CD4-positive, alpha-beta T cell (primary cell): ENCODE results near the gene MTHFD1L. TPM values are rescaled to one million over a fixed set of nuclear protein-coding genes. Genes with fewer than 3 reads are reported as not detected.
"Not testable (repeated sequence)": the region's sequence is repeated elsewhere in the genome, so short reads cannot be mapped to it uniquely, and the experiment has no call there.

Experiments used
- ATAC-seq: fragments of 200-7000 bp; cut with Tn5 transposase; one replicate; pipeline ENCODE4 v1.10.0; 2022; ENCODE audit warnings: mild to moderate bottlenecking; ENCODE audit not compliant: poor library complexity
- CTCF ChIA-PET: fragments of 350-600 bp; sonication (Branson Sonifier 250); formaldehyde crosslinking; loops from one replicate; lab custom pipeline; 2021; ENCODE audit warnings: antibody characterized with exemption, inconsistent platforms; lab: Charles Lee
- POLR2A ChIA-PET: fragments of 350-600 bp; sonication (Branson Sonifier 250); formaldehyde crosslinking; loops from one replicate; lab custom pipeline; 2021; ENCODE audit warnings: antibody characterized with exemption, inconsistent platforms; lab: Charles Lee
- DNase-seq, 14 experiments: peaks; one replicate each; pipeline ENCODE4 v3.0.0-alpha.2; 2013 to 2020; ENCODE audit warnings: mixed read lengths in 2 of 14
- H3K27ac ChIP-seq, 2 donors: one replicate each; pipeline versions ENCODE4 v1.5.1 to v1.7.0; 2013; ENCODE audit warnings: low read length in 2 of 2, low read depth in 1 of 2, mild to moderate bottlenecking in 1 of 2
- H3K27me3 ChIP-seq, 2 experiments: 1 replicate in 1 of 2; 2 replicates in 1 of 2; pipeline versions ENCODE4 v1.6.1 to v1.7.0; 2013; ENCODE audit warnings: low read length in 2 of 2, control low read depth in 1 of 2, mild to moderate bottlenecking in 1 of 2, moderate library complexity in 1 of 2; ENCODE audit not compliant: insufficient read depth in 2 of 2, control insufficient read depth in 1 of 2
- H3K36me3 ChIP-seq: one replicate; pipeline ENCODE4 v1.6.1; 2013; ENCODE audit warnings: low read length, control low read depth; ENCODE audit not compliant: insufficient read depth
- H3K4me1 ChIP-seq: one replicate; pipeline ENCODE4 v1.6.1; 2013; ENCODE audit warnings: low read length, control low read depth; ENCODE audit not compliant: insufficient read depth
- H3K4me3 ChIP-seq: one replicate; pipeline ENCODE4 v1.5.1; 2013; ENCODE audit warnings: mild to moderate bottlenecking, low read length, moderate library complexity
- H3K9me3 ChIP-seq, 2 experiments: 1 replicate in 1 of 2; 2 replicates in 1 of 2; pipeline versions ENCODE4 v1.6.1 to v1.7.0; 2013; ENCODE audit warnings: low read length in 2 of 2, mild to moderate bottlenecking in 2 of 2, control low read depth in 1 of 2, moderate library complexity in 1 of 2; ENCODE audit not compliant: control insufficient read depth in 1 of 2, insufficient read depth in 1 of 2
- H3K27ac Mint-ChIP-seq: one replicate; pipeline ENCODE4 v1.8.0; 2020; ENCODE audit warnings: mixed read lengths
- H3K27me3 Mint-ChIP-seq: one replicate; pipeline ENCODE4 v1.8.0; 2021; ENCODE audit warnings: mixed read lengths
- H3K36me3 Mint-ChIP-seq: one replicate; pipeline ENCODE4 v1.8.0; 2021; ENCODE audit warnings: low read depth, mixed read lengths
- H3K4me1 Mint-ChIP-seq: one replicate; pipeline ENCODE4 v1.8.0; 2021; ENCODE audit warnings: low read depth, mixed read lengths
- H3K4me3 Mint-ChIP-seq: one replicate; pipeline ENCODE4 v1.8.0; 2020; ENCODE audit warnings: mild to moderate bottlenecking, mixed read lengths
- H3K9me3 Mint-ChIP-seq: one replicate; pipeline ENCODE4 v1.8.0; 2020; ENCODE audit warnings: mixed read lengths
- intact Hi-C, 2 experiments: fragments of 100-400 bp; cut with DNase I in 1 of 2; cut with micrococcal nuclease in 1 of 2; formaldehyde crosslinking; loops; one replicate each; pipeline versions ENCODE4 v1.15.1 to v1.9.0; 2023 to 2025; cut with DNase I, micrococcal nuclease
- total RNA-seq, 174 experiments: library from RNA in 2 of 174; stranded (reverse) in 2 of 174; gene quantifications; one replicate each; pipeline ENCODE4 v1.2.3 and lab custom pipeline; 2021 to 2026
- TF ChIP-seq, protein P1 (sequence below): fragments of 200-600 bp; IDR thresholded peaks from one replicate; pipeline ENCODE4 v1.8.0; 2022; ENCODE audit warnings: antibody characterized with exemption, mild to moderate bottlenecking

The MTHFD1L gene
- total RNA-seq, 2 experiments from 2014 or later = 8.8 to 9.7 TPM

DNA sequence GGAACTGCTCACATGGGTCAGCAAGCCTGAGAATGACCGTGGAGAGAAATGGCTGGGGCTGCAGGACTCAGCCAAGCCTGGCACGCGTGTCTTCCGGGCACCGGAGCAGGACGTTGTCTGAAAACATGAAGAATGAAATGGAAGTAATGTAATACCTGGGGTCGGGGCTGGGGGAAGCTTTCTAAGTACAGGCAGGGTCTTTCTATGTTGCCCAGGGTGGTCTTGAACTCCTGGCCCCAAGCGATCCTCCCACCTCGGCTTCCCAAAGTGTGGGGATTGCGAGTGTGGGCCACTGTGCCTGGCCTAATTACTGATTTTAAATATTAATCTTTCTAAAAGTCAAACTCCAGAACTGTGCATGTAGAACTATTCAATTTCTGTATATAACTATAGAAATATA is 218.8 kb downstream of the MTHFD1L start:
- Mint-ChIP-seq H3K4me3 (no peak overlapping the region), H3K36me3 (no peaks in the 10 kb centered on the region), H3K27me3 (no peaks in the 10 kb centered on the region), H3K27ac (no peak overlapping the region), H3K4me1 (no peaks in the 10 kb centered on the region), H3K9me3 (no peaks in the 10 kb centered on the region)
- ChIA-PET POLR2A (no interaction called here), CTCF (no interaction called here)
- no peaks in the 10 kb centered on the region for H3K9me3 ChIP-seq
- intact Hi-C loops = no loop called here
- no peaks in the 10 kb centered on the region for H3K36me3 ChIP-seq
- TF ChIP-seq, protein P1, sequence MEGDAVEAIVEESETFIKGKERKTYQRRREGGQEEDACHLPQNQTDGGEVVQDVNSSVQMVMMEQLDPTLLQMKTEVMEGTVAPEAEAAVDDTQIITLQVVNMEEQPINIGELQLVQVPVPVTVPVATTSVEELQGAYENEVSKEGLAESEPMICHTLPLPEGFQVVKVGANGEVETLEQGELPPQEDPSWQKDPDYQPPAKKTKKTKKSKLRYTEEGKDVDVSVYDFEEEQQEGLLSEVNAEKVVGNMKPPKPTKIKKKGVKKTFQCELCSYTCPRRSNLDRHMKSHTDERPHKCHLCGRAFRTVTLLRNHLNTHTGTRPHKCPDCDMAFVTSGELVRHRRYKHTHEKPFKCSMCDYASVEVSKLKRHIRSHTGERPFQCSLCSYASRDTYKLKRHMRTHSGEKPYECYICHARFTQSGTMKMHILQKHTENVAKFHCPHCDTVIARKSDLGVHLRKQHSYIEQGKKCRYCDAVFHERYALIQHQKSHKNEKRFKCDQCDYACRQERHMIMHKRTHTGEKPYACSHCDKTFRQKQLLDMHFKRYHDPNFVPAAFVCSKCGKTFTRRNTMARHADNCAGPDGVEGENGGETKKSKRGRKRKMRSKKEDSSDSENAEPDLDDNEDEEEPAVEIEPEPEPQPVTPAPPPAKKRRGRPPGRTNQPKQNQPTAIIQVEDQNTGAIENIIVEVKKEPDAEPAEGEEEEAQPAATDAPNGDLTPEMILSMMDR = no peak
- ATAC-seq (no peak), DNase-seq (no peak)
- H3K4me3 ChIP-seq = no peak overlapping the region
- H3K4me1 ChIP-seq = no peaks in the 10 kb centered on the region
- no peaks in the 10 kb centered on the region for H3K27me3 ChIP-seq
- H3K27ac ChIP-seq = no peak overlapping the region

DNA sequence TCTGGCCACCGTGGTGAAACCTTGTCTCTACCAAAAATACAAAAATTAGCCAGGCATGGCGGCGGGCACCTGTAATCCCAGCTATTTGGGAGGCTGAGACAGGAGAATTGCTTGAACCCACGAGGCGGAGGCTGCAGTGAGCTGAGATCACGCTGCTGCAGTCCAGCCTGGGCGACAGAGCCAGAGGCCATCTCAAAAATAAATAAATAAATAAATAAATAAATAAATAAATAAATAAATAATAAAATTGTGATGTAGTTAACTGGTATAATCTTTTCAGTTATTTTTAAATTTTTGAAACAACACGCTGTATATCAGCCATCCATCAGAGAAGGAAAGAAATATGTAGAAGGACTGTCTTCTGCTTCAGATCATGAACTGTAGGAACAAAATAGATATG is 221.6 kb downstream of the MTHFD1L start:
- H3K9me3 ChIP-seq, H3K36me3 Mint-ChIP-seq, CTCF ChIA-PET, H3K4me3 Mint-ChIP-seq, intact Hi-C loops, POLR2A ChIA-PET, H3K27me3 Mint-ChIP-seq, H3K4me1 ChIP-seq, H3K9me3 Mint-ChIP-seq, H3K27ac ChIP-seq, DNase-seq, H3K4me3 ChIP-seq, ATAC-seq, H3K27me3 ChIP-seq, H3K27ac Mint-ChIP-seq, H3K4me1 Mint-ChIP-seq, H3K36me3 ChIP-seq: not testable (repeated sequence)

GRCh38 chr6:151087861-151088598 is 222.5 kb downstream of the MTHFD1L start:
- no peaks in the 10 kb centered on the region for H3K27me3 ChIP-seq
- ATAC-seq = no peak
- Mint-ChIP-seq H3K4me1 (no peaks in the 10 kb centered on the region), H3K36me3 (peaks cover 15% of the 10 kb centered on the region), H3K4me3 (no peak overlapping the region), H3K9me3 (no peaks in the 10 kb centered on the region), H3K27me3 (no peaks in the 10 kb centered on the region), H3K27ac (no peak overlapping the region)
- no peak overlapping the region for H3K4me3 ChIP-seq
- no peak overlapping the region for H3K27ac ChIP-seq
- DNase-seq = no peak
- no peaks in the 10 kb centered on the region for H3K4me1 ChIP-seq
- POLR2A ChIA-PET = no interaction called here
- CTCF ChIA-PET = no interaction called here
- no peaks in the 10 kb centered on the region for H3K9me3 ChIP-seq
- peaks cover under 1% of the 10 kb centered on the region for H3K36me3 ChIP-seq
- TF ChIP-seq, protein P1 = no peak
- intact Hi-C loops = no loop called here

GRCh38 chr6:151088599-151088935 is 223.1 kb downstream of the MTHFD1L start:
- no peaks in the 10 kb centered on the region for H3K4me1 Mint-ChIP-seq
- no peak overlapping the region for H3K4me3 ChIP-seq
- ChIA-PET CTCF (no interaction called here), POLR2A (no interaction called here)
- peaks cover 2% of the 10 kb centered on the region for H3K36me3 ChIP-seq
- no peaks in the 10 kb centered on the region for H3K4me1 ChIP-seq
- H3K9me3 Mint-ChIP-seq = no peaks in the 10 kb centered on the region
- H3K27me3 ChIP-seq = no peaks in the 10 kb centered on the region
- no peak overlapping the region for H3K4me3 Mint-ChIP-seq
- H3K36me3 Mint-ChIP-seq = peaks cover 18% of the 10 kb centered on the region
- no peak overlapping the region for H3K27ac Mint-ChIP-seq
- H3K9me3 ChIP-seq = no peaks in the 10 kb centered on the region
- H3K27ac ChIP-seq = no peak overlapping the region
- no peaks in the 10 kb centered on the region for H3K27me3 Mint-ChIP-seq
- DNase-seq (no peak), ATAC-seq (no peak)
- TF ChIP-seq, protein P1 = no peak
- intact Hi-C loops = no loop called here
